Colonic mucosa (tissue), 4 donors: ENCODE data around the gene ZFAND5. TPM values are rescaled to one million over a fixed set of nuclear protein-coding genes. Genes with fewer than 3 reads are reported as not detected.
A peak's percentile ranks its signal among the peaks of the same experiment; 100 is the strongest.

Experiments used
- DNase-seq: peaks from one replicate; pipeline ENCODE4 v3.0.0-alpha.2; 2020
- H3K27ac ChIP-seq: fragments of 200-600 bp; one replicate; pipeline ENCODE4 v1.8.0; 2021
- H3K27me3 ChIP-seq: fragments of 200-600 bp; one replicate; pipeline ENCODE4 v1.8.0; 2021
- H3K36me3 ChIP-seq: fragments of 200-600 bp; one replicate; pipeline ENCODE4 v1.8.0; 2021
- H3K4me1 ChIP-seq: fragments of 200-600 bp; one replicate; pipeline ENCODE4 v1.8.0; 2021; ENCODE audit warnings: mild to moderate bottlenecking
- H3K4me3 ChIP-seq: fragments of 200-600 bp; one replicate; pipeline ENCODE4 v1.8.0; 2021
- H3K9ac ChIP-seq, 2 donors: one replicate each; pipeline ENCODE4 v1.7.0; 2013; ENCODE audit warnings: control low read depth in 2 of 2, low read depth in 2 of 2, low read length in 2 of 2
- H3K9me3 ChIP-seq: fragments of 200-600 bp; one replicate; pipeline ENCODE4 v1.8.0; 2021
- intact Hi-C: fragments of 100-400 bp; cut with DNase I; formaldehyde crosslinking; loops from one replicate; pipeline ENCODE4 v1.14.1; 2022
- total RNA-seq, 2 donors: library from RNA; stranded (reverse); fragmentation: NEBNext Ultra II Directional in 1 of 2; extraction: Animal tissue kit (Norgen Biotek cat#: 25700) in 1 of 2; gene quantifications; one replicate each; pipeline ENCODE4 v1.2.1, GENCODE V29; 2021
- TF ChIP-seq, protein P1 (sequence below): fragments of 200-600 bp; IDR thresholded peaks from one replicate; pipeline ENCODE4 v1.8.0; 2022; ENCODE audit warnings: antibody characterized with exemption, mild to moderate bottlenecking
- donor health status: healthy.
- donor health status: DM: no; HTN: no; CAD: no.
- donor health status: DM: no; HTN: no; CAD: no.

ZFAND5 gene
- total RNA-seq, 2 donors from 2014 or later, result 86.9 to 164 TPM

- Histone ChIP-seq H3K36me3 (no peaks in the 10 kb centered on the region), H3K9me3 (no peaks in the 10 kb centered on the region), H3K4me3 (no peak overlapping the region), H3K4me1 (no peaks in the 10 kb centered on the region), H3K27ac (no peak overlapping the region), H3K27me3 (no peaks in the 10 kb centered on the region), H3K9ac (no peak overlapping the region)
- no peak for DNase-seq
- TF ChIP-seq, protein P1, sequence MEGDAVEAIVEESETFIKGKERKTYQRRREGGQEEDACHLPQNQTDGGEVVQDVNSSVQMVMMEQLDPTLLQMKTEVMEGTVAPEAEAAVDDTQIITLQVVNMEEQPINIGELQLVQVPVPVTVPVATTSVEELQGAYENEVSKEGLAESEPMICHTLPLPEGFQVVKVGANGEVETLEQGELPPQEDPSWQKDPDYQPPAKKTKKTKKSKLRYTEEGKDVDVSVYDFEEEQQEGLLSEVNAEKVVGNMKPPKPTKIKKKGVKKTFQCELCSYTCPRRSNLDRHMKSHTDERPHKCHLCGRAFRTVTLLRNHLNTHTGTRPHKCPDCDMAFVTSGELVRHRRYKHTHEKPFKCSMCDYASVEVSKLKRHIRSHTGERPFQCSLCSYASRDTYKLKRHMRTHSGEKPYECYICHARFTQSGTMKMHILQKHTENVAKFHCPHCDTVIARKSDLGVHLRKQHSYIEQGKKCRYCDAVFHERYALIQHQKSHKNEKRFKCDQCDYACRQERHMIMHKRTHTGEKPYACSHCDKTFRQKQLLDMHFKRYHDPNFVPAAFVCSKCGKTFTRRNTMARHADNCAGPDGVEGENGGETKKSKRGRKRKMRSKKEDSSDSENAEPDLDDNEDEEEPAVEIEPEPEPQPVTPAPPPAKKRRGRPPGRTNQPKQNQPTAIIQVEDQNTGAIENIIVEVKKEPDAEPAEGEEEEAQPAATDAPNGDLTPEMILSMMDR, result no peak
- intact Hi-C loops, result no loop called here
Measured at GRCh38 chr9:72377041-72377440, 12.0 kb upstream of the ZFAND5 start.

DNA sequence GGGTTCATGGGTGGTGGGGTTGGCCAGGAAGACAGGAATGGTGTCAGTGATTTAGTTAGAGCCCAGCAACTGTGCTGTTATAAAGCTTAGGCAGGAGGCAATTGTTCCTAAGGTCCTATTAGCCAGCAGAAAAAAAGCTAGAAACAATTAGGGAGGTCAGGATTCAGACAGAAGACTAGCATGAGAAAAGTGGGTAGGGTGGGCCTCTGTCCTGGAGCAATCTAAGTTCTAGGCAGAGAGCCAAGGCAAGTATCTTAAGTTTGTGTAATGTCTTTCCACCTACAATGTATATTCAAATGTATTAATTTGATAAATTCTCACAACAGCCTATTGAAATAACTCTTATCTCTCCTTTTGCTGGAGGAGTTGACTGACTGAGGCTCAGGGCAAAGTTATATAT, 6.1 kb upstream of the ZFAND5 start:
- DNase-seq, result no peak
- TF ChIP-seq, protein P1, result no peak
- H3K27ac ChIP-seq, result no peak overlapping the region
- H3K9ac ChIP-seq, result no peak overlapping the region
- no peaks in the 10 kb centered on the region for H3K27me3 ChIP-seq
- H3K4me1 ChIP-seq, result no peaks in the 10 kb centered on the region
- no peaks in the 10 kb centered on the region for H3K9me3 ChIP-seq
- no peaks in the 10 kb centered on the region for H3K36me3 ChIP-seq
- intact Hi-C loops, result no loop called here
- H3K4me3 ChIP-seq, result no peak overlapping the region

GRCh38 chr9:72365525-72366256, 683 bp upstream of the ZFAND5 start:
- H3K9ac ChIP-seq, result peak overlapping the region; percentile 68 to 93
- no peaks in the 10 kb centered on the region for H3K36me3 ChIP-seq
- TF ChIP-seq, protein P1, result no peak

GRCh38 chr9:72363908-72364678, 915 bp downstream of the ZFAND5 start:
- intact Hi-C loops, result loop anchor here (5.0 kb wide), 1 partner anchor 57 kb away; no protein-coding TSS in a partner anchor
- H3K4me1 ChIP-seq, result peaks cover 6% of the 10 kb centered on the region
- H3K27me3 ChIP-seq, result no peaks in the 10 kb centered on the region
- H3K9me3 ChIP-seq, result no peaks in the 10 kb centered on the region
- H3K9ac ChIP-seq, result peak overlapping the region; percentile 89 to 100
- H3K36me3 ChIP-seq, result peaks cover 5% of the 10 kb centered on the region
- TF ChIP-seq, protein P1, result no peak
- H3K4me3 ChIP-seq, result peak overlapping the region; percentile 79
- peak overlapping the region; percentile 100 for H3K27ac ChIP-seq
- peak; percentile 60 for DNase-seq

More at GRCh38 chr9:72365525-72366256, 683 bp upstream of the ZFAND5 start:
- intact Hi-C loops, result loop anchor here (5.0 kb wide), 1 partner anchor 227 kb away; no protein-coding TSS in a partner anchor
- Histone ChIP-seq H3K4me3 (peak overlapping the region; percentile 79), H3K4me1 (peaks cover 6% of the 10 kb centered on the region), H3K9me3 (no peaks in the 10 kb centered on the region), H3K27me3 (no peaks in the 10 kb centered on the region), H3K27ac (peak overlapping the region; percentile 100)
- DNase-seq, result peak; percentile 82

DNA sequence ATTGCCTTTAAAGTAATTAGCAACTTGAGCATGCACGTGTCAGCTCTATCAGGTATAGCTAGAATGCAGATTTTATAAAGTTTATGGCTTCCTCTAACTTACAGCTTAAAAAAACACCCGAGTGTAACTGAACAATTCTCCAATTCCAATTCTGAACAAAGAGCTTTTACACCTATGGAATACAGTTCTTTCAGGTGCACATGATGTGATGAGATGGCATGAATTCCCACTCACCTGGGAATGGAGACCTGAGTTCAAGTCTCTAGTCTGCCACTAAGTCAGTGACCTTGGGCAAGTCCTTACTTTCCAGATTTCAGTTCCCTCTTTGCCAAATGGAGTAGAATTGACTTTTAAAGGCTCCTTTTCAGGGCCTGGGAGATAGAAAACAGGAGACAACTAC, 1.8 kb downstream of the ZFAND5 start:
- DNase-seq, result no peak
- no peaks in the 10 kb centered on the region for H3K9me3 ChIP-seq
- TF ChIP-seq, protein P1, result no peak
- H3K27me3 ChIP-seq, result no peaks in the 10 kb centered on the region
- peaks cover 6% of the 10 kb centered on the region for H3K4me1 ChIP-seq
- H3K36me3 ChIP-seq, result peaks cover 5% of the 10 kb centered on the region
- H3K9ac ChIP-seq, result peak overlapping the region; percentile 89 to 100
- peak overlapping the region; percentile 100 for H3K27ac ChIP-seq
- intact Hi-C loops, result loop anchor here (5.0 kb wide), 1 partner anchor 56 kb away; no protein-coding TSS in a partner anchor
- peak overlapping the region; percentile 79 for H3K4me3 ChIP-seq
